ENCODE results near the gene TM6SF1.

Gene TM6SF1

GRCh38 chr15:83108266-83109219 is 1.1 kb downstream of the TM6SF1 start:
- no peak for DNase-seq (ENCODE audit: extremely low spot score)
- TF ChIP-seq TARDBP (IDR thresholded peaks at IDR 0.05), result no peak
- no peak for TF ChIP-seq CTBP1 (IDR thresholded peaks at IDR 0.05; ENCODE audit: borderline replicate concordance)
- TF ChIP-seq HDGF (IDR thresholded peaks at IDR 0.05; ENCODE audit: borderline replicate concordance), result no peak
- no peak for TF ChIP-seq LEF1 (IDR thresholded peaks at IDR 0.05; ENCODE audit: borderline replicate concordance)
- TF ChIP-seq BHLHE40 (IDR thresholded peaks at IDR 0.05; ENCODE audit: borderline replicate concordance), result no peak
- no peak for TF ChIP-seq L3MBTL2 (conservative IDR thresholded peaks at IDR 0.05)
- TF ChIP-seq ELF4 (IDR thresholded peaks at IDR 0.05), result no peak
- TF ChIP-seq SP1 (IDR thresholded peaks at IDR 0.05), result no peak
- no peak for TF ChIP-seq ZNF384 (IDR thresholded peaks at IDR 0.05)
- POLR2A ChIA-PET, result interaction anchor here (0.9 kb wide), 1 partner anchor 99 kb away, joined by 4 read pairs; the partner anchor contains the start of gene HDGFL3
- CTCF ChIA-PET, result interaction anchor here (0.6 kb wide), 1 partner anchor 21 kb away, joined by 3 read pairs; no protein-coding TSS in a partner anchor

- TF ChIP-seq CTBP1 (IDR thresholded peaks at IDR 0.05; ENCODE audit: borderline replicate concordance), result no peak
- no peak for TF ChIP-seq PKNOX1 (IDR thresholded peaks at IDR 0.05)
- TF ChIP-seq HDGF (IDR thresholded peaks at IDR 0.05; ENCODE audit: borderline replicate concordance), result no peak
- TF ChIP-seq TARDBP (IDR thresholded peaks at IDR 0.05), result no peak
- TF ChIP-seq ELF4 (IDR thresholded peaks at IDR 0.05), result no peak
- no peak for TF ChIP-seq L3MBTL2 (conservative IDR thresholded peaks at IDR 0.05)
- no peak for TF ChIP-seq SUZ12 (IDR thresholded peaks at IDR 0.05)
- TF ChIP-seq FOXA1 (IDR thresholded peaks at IDR 0.05), result no peak
- TF ChIP-seq FOXM1 (IDR thresholded peaks at IDR 0.05; ENCODE audit: borderline replicate concordance), result no peak
- no peak for TF ChIP-seq SP1 (IDR thresholded peaks at IDR 0.05)
- no peak for TF ChIP-seq NFRKB (IDR thresholded peaks at IDR 0.05)
- TF ChIP-seq LEF1 (IDR thresholded peaks at IDR 0.05; ENCODE audit: borderline replicate concordance), result no peak
- TF ChIP-seq BHLHE40 (IDR thresholded peaks at IDR 0.05; ENCODE audit: borderline replicate concordance), result no peak
- TF ChIP-seq FOXK2 (IDR thresholded peaks at IDR 0.05), result no peak
- TF ChIP-seq ZNF384 (IDR thresholded peaks at IDR 0.05), result no peak
- DNase-seq (ENCODE audit: extremely low spot score), result no peak
- POLR2A ChIA-PET, result no interaction called here
- CTCF ChIA-PET, result interaction anchor here (0.6 kb wide), 1 partner anchor 22 kb away, joined by 3 read pairs; no protein-coding TSS in a partner anchor
These were observed 2.1 kb downstream of the TM6SF1 start for GRCh38 chr15:83109532-83109931.

GRCh38 chr15:83110381-83110780 is 2.9 kb downstream of the TM6SF1 start:
- ChIA-PET POLR2A (no interaction called here), CTCF (no interaction called here)
- DNase-seq (ENCODE audit: extremely low spot score), result no peak
- TF ChIP-seq ARNT (IDR thresholded peaks at IDR 0.05), result no peak
- no peak for TF ChIP-seq CTBP1 (IDR thresholded peaks at IDR 0.05; ENCODE audit: borderline replicate concordance)
- no peak for TF ChIP-seq NFRKB (IDR thresholded peaks at IDR 0.05)
- no peak for TF ChIP-seq L3MBTL2 (conservative IDR thresholded peaks at IDR 0.05)
- TF ChIP-seq SUZ12 (IDR thresholded peaks at IDR 0.05), result no peak
- no peak for TF ChIP-seq ELF4 (IDR thresholded peaks at IDR 0.05)
- TF ChIP-seq TARDBP (IDR thresholded peaks at IDR 0.05), result no peak
- TF ChIP-seq FOXA1 (IDR thresholded peaks at IDR 0.05), result no peak
- TF ChIP-seq LEF1 (IDR thresholded peaks at IDR 0.05; ENCODE audit: borderline replicate concordance), result no peak
- TF ChIP-seq BHLHE40 (IDR thresholded peaks at IDR 0.05; ENCODE audit: borderline replicate concordance), result no peak
- TF ChIP-seq FOXK2 (IDR thresholded peaks at IDR 0.05), result no peak
- no peak for TF ChIP-seq SP1 (IDR thresholded peaks at IDR 0.05)
- TF ChIP-seq ZNF384 (IDR thresholded peaks at IDR 0.05), result no peak
- TF ChIP-seq PKNOX1 (IDR thresholded peaks at IDR 0.05), result no peak
- no peak for TF ChIP-seq FOXM1 (IDR thresholded peaks at IDR 0.05; ENCODE audit: borderline replicate concordance)

GRCh38 chr15:83111149-83111548 is 3.7 kb downstream of the TM6SF1 start:
- TF ChIP-seq CTBP1 (IDR thresholded peaks at IDR 0.05; ENCODE audit: borderline replicate concordance) (peak; percentile 61; the same call in 1 of the 2 replicates), TARDBP (IDR thresholded peaks at IDR 0.05) (peak; percentile 72), ZNF384 (IDR thresholded peaks at IDR 0.05) (no peak)
- ChIA-PET POLR2A (no interaction called here), CTCF (no interaction called here)
- DNase-seq (ENCODE audit: extremely low spot score), result no peak

GRCh38 chr15:83112233-83112955 is 4.9 kb downstream of the TM6SF1 start:
- DNase-seq (ENCODE audit: extremely low spot score), result no peak
- POLR2A ChIA-PET, result interaction anchor here (1.5 kb wide), 1 partner anchor 102 kb away, joined by 4 read pairs; no protein-coding TSS in a partner anchor
- TF ChIP-seq CTBP1 (IDR thresholded peaks at IDR 0.05; ENCODE audit: borderline replicate concordance) (no peak), ZNF384 (IDR thresholded peaks at IDR 0.05) (no peak), LEF1 (IDR thresholded peaks at IDR 0.05; ENCODE audit: borderline replicate concordance) (no peak), FOXK2 (IDR thresholded peaks at IDR 0.05) (no peak), SUZ12 (IDR thresholded peaks at IDR 0.05) (no peak), NFRKB (IDR thresholded peaks at IDR 0.05) (no peak), TARDBP (IDR thresholded peaks at IDR 0.05) (no peak), PKNOX1 (IDR thresholded peaks at IDR 0.05) (no peak), HDGF (IDR thresholded peaks at IDR 0.05; ENCODE audit: borderline replicate concordance) (no peak), ELF4 (IDR thresholded peaks at IDR 0.05) (no peak), FOXA1 (IDR thresholded peaks at IDR 0.05) (no peak), ARNT (IDR thresholded peaks at IDR 0.05) (no peak), FOXM1 (IDR thresholded peaks at IDR 0.05; ENCODE audit: borderline replicate concordance) (no peak), L3MBTL2 (conservative IDR thresholded peaks at IDR 0.05) (no peak), BHLHE40 (IDR thresholded peaks at IDR 0.05; ENCODE audit: borderline replicate concordance) (no peak), SP1 (IDR thresholded peaks at IDR 0.05) (no peak)
- CTCF ChIA-PET, result no interaction called here

Measured in HEK293T (cell line).